ENCODE results near the gene FBXL16. TPM values are rescaled to one million over a fixed set of nuclear protein-coding genes. Genes with fewer than 3 reads are reported as not detected.
A peak's percentile ranks its signal among the peaks of the same experiment; 100 is the strongest.

Gene FBXL16
- total and polyA plus RNA-seq, 2 experiments from 2014 or later = 8.9 to 12.6 TPM

DNA sequence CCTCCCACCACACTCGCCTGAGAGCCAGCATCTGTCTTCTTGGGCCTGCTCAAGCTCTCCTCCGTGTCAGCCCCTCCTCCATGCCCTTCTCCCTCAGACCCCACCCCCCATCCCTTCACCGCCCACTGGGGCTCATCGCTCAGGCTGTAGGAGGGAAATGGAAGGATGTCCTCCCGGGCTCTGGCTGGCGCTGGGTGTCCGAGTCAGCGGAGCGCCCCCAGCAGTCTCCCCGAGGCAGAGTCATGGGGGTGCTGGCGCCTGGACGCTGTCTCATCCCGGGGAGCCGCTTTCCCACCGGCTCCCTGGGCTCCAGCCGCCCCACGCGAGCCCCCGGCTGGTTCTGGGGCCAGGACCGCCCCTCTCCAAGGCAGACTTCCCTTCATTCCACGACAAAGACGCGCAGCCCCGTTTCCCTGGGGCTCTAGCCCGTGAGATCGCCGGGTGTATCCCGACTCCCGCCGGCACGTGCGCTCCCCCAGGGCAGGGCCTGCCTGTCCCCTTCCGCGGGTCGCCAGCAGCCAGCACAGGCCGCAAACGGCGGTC is 14.9 kb upstream of the FBXL16 start:
- 0 out of 2 replicates have a peak overlapping the region, but pooled peaks have one; percentile 74 for H3K27ac ChIP-seq (ENCODE audit: low read depth)
- H3K79me2 ChIP-seq (replicated peaks; ENCODE audit: insufficient read depth) = no peaks in the 10 kb centered on the region
- H3K4me3 Mint-ChIP-seq = peak overlapping the region; percentile 83
- H4K20me1 ChIP-seq (replicated peaks; ENCODE audit: insufficient read depth) = no peaks in the 10 kb centered on the region
- H2AFZ ChIP-seq = 0 out of 2 replicates have a peak overlapping the region, but pooled peaks have one; percentile 32
- peak; percentile 73 for DNase-seq (ENCODE audit: low spot score)
- TF ChIP-seq, protein P1, sequence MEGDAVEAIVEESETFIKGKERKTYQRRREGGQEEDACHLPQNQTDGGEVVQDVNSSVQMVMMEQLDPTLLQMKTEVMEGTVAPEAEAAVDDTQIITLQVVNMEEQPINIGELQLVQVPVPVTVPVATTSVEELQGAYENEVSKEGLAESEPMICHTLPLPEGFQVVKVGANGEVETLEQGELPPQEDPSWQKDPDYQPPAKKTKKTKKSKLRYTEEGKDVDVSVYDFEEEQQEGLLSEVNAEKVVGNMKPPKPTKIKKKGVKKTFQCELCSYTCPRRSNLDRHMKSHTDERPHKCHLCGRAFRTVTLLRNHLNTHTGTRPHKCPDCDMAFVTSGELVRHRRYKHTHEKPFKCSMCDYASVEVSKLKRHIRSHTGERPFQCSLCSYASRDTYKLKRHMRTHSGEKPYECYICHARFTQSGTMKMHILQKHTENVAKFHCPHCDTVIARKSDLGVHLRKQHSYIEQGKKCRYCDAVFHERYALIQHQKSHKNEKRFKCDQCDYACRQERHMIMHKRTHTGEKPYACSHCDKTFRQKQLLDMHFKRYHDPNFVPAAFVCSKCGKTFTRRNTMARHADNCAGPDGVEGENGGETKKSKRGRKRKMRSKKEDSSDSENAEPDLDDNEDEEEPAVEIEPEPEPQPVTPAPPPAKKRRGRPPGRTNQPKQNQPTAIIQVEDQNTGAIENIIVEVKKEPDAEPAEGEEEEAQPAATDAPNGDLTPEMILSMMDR (conservative IDR thresholded peaks at IDR 0.05; ENCODE audit: low read depth in 2 of 2) = peak in 1 of 2 experiments; percentile 35; a peak in 2 of 4 replicates
- no peak for TF ChIP-seq POLR2AphosphoS5 (IDR thresholded peaks at IDR 0.05; ENCODE audit: low read depth)
- H3F3A ChIP-seq (replicated peaks; ENCODE audit: low read depth) = 0 out of 2 replicates have a peak, but pooled peaks cover under 1% of the 10 kb centered on the region
- H3K27me3 Mint-ChIP-seq (ENCODE audit: insufficient read depth, low read depth, poor library complexity) = peaks cover 25% of the 10 kb centered on the region
- peaks cover 29% of the 10 kb centered on the region for H3K27me3 ChIP-seq (ENCODE audit: insufficient read depth)
- H3K27ac Mint-ChIP-seq = peak overlapping the region; percentile 72
- peaks cover 13% of the 10 kb centered on the region; the same call in 2 of the 3 replicates for H3K4me1 Mint-ChIP-seq
- peak overlapping the region; percentile 97 for H3K4me2 ChIP-seq
- H3K9me2 ChIP-seq (ENCODE audit: insufficient read depth) = no peaks in the 10 kb centered on the region
- no peaks in the 10 kb centered on the region for H3K9me3 Mint-ChIP-seq
- no peaks in the 10 kb centered on the region for H3K36me3 ChIP-seq (ENCODE audit: insufficient read depth)
- peak; percentile 34 for ATAC-seq
- peaks cover 12% of the 10 kb centered on the region; the same call in 1 of the 2 replicates for H3K4me1 ChIP-seq (ENCODE audit: insufficient read depth)
- H3K4me3 ChIP-seq = peak overlapping the region; percentile 82
- no peaks in the 10 kb centered on the region for H3K36me3 Mint-ChIP-seq (ENCODE audit: low read depth)

DNA sequence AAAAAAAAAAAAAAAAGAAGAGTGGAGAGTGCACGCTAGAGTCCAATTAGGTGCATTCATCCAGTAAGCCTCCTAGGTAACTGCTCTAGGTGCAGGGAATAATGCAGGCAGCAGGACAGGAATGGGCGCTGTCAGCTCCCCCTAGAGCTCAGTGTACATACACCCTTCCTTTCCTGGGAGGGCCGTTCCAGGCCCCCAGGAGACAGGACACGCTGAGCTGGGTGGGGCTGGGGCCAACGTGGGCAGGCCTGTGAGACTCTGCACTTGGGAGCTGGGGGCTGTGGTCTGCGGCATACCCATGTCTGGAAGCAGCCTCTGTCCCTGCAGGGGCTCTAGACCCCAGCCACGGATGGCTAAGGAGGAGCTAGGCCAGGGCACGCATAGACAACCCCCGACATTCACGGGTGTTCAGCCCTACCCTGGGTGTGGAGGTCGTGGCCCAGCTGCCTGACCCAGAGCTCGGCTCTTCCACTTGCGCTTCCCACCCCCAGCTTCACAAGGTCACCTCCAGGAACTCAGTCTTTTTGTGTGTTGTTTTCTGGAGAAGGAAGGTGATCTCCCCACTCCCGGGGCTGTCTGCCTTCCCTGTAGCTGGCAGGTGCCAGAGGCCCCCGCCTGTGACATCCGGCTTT is 14.3 kb upstream of the FBXL16 start:
- Histone ChIP-seq H3K9me2 (ENCODE audit: insufficient read depth) (no peaks in the 10 kb centered on the region), H3K36me3 (ENCODE audit: insufficient read depth) (no peaks in the 10 kb centered on the region), H3K79me2 (replicated peaks; ENCODE audit: insufficient read depth) (no peaks in the 10 kb centered on the region), H3K4me2 (peak overlapping the region; percentile 97), H3K27me3 (ENCODE audit: insufficient read depth) (peaks cover 26% of the 10 kb centered on the region), H2AFZ (no peak overlapping the region), H3K4me1 (ENCODE audit: insufficient read depth) (peaks cover 12% of the 10 kb centered on the region; the same call in 1 of the 2 replicates), H3F3A (replicated peaks; ENCODE audit: low read depth) (no peaks in the 10 kb centered on the region), H3K27ac (ENCODE audit: low read depth) (no peak overlapping the region), H4K20me1 (replicated peaks; ENCODE audit: insufficient read depth) (no peaks in the 10 kb centered on the region), H3K4me3 (peak overlapping the region; percentile 82)
- peak; percentile 0; the same call in 2 of the 3 replicates for ATAC-seq
- Mint-ChIP-seq H3K27me3 (ENCODE audit: insufficient read depth, low read depth, poor library complexity) (peaks cover 25% of the 10 kb centered on the region), H3K4me1 (peaks cover 13% of the 10 kb centered on the region; the same call in 2 of the 3 replicates), H3K9me3 (no peaks in the 10 kb centered on the region), H3K27ac (peak overlapping the region; percentile 72), H3K36me3 (ENCODE audit: low read depth) (no peaks in the 10 kb centered on the region), H3K4me3 (peak overlapping the region; percentile 83)
- no peak for DNase-seq (ENCODE audit: low spot score)
- TF ChIP-seq ZNF114 (CRISPR knock-in tag; IDR thresholded peaks at IDR 0.05) (no peak), POLR2AphosphoS5 (IDR thresholded peaks at IDR 0.05; ENCODE audit: low read depth) (no peak), EZH2 (IDR thresholded peaks at IDR 0.05; ENCODE audit: low read depth, unreplicated experiment) (no peak)
- TF ChIP-seq, protein P2, sequence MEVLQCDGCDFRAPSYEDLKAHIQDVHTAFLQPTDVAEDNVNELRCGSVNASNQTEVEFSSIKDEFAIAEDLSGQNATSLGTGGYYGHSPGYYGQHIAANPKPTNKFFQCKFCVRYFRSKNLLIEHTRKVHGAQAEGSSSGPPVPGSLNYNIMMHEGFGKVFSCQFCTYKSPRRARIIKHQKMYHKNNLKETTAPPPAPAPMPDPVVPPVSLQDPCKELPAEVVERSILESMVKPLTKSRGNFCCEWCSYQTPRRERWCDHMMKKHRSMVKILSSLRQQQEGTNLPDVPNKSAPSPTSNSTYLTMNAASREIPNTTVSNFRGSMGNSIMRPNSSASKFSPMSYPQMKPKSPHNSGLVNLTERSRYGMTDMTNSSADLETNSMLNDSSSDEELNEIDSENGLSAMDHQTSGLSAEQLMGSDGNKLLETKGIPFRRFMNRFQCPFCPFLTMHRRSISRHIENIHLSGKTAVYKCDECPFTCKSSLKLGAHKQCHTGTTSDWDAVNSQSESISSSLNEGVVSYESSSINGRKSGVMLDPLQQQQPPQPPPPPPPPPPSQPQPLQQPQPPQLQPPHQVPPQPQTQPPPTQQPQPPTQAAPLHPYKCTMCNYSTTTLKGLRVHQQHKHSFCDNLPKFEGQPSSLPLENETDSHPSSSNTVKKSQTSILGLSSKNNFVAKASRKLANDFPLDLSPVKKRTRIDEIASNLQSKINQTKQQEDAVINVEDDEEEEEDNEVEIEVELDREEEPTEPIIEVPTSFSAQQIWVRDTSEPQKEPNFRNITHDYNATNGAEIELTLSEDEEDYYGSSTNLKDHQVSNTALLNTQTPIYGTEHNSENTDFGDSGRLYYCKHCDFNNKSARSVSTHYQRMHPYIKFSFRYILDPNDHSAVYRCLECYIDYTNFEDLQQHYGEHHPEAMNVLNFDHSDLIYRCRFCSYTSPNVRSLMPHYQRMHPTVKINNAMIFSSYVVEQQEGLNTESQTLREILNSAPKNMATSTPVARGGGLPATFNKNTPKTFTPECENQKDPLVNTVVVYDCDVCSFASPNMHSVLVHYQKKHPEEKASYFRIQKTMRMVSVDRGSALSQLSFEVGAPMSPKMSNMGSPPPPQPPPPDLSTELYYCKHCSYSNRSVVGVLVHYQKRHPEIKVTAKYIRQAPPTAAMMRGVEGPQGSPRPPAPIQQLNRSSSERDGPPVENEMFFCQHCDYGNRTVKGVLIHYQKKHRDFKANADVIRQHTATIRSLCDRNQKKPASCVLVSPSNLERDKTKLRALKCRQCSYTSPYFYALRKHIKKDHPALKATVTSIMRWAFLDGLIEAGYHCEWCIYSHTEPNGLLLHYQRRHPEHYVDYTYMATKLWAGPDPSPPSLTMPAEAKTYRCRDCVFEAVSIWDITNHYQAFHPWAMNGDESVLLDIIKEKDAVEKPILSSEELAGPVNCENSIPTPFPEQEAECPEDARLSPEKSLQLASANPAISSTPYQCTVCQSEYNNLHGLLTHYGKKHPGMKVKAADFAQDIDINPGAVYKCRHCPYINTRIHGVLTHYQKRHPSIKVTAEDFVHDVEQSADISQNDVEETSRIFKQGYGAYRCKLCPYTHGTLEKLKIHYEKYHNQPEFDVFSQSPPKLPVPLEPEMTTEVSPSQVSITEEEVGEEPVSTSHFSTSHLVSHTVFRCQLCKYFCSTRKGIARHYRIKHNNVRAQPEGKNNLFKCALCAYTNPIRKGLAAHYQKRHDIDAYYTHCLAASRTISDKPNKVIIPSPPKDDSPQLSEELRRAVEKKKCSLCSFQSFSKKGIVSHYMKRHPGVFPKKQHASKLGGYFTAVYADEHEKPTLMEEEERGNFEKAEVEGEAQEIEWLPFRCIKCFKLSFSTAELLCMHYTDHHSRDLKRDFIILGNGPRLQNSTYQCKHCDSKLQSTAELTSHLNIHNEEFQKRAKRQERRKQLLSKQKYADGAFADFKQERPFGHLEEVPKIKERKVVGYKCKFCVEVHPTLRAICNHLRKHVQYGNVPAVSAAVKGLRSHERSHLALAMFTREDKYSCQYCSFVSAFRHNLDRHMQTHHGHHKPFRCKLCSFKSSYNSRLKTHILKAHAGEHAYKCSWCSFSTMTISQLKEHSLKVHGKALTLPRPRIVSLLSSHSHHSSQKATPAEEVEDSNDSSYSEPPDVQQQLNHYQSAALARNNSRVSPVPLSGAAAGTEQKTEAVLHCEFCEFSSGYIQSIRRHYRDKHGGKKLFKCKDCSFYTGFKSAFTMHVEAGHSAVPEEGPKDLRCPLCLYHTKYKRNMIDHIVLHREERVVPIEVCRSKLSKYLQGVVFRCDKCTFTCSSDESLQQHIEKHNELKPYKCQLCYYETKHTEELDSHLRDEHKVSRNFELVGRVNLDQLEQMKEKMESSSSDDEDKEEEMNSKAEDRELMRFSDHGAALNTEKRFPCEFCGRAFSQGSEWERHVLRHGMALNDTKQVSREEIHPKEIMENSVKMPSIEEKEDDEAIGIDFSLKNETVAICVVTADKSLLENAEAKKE (CRISPR knock-in tag; IDR thresholded peaks at IDR 0.05) = no peak
- TF ChIP-seq, protein P3, sequence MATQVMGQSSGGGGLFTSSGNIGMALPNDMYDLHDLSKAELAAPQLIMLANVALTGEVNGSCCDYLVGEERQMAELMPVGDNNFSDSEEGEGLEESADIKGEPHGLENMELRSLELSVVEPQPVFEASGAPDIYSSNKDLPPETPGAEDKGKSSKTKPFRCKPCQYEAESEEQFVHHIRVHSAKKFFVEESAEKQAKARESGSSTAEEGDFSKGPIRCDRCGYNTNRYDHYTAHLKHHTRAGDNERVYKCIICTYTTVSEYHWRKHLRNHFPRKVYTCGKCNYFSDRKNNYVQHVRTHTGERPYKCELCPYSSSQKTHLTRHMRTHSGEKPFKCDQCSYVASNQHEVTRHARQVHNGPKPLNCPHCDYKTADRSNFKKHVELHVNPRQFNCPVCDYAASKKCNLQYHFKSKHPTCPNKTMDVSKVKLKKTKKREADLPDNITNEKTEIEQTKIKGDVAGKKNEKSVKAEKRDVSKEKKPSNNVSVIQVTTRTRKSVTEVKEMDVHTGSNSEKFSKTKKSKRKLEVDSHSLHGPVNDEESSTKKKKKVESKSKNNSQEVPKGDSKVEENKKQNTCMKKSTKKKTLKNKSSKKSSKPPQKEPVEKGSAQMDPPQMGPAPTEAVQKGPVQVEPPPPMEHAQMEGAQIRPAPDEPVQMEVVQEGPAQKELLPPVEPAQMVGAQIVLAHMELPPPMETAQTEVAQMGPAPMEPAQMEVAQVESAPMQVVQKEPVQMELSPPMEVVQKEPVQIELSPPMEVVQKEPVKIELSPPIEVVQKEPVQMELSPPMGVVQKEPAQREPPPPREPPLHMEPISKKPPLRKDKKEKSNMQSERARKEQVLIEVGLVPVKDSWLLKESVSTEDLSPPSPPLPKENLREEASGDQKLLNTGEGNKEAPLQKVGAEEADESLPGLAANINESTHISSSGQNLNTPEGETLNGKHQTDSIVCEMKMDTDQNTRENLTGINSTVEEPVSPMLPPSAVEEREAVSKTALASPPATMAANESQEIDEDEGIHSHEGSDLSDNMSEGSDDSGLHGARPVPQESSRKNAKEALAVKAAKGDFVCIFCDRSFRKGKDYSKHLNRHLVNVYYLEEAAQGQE (IDR thresholded peaks at IDR 0.05; ENCODE audit: unreplicated experiment) = no peak

All from GM23338 (cell line).